Left colon (tissue), 2 donors: ENCODE data around the gene MGAT5. TPM values are rescaled to one million over a fixed set of nuclear protein-coding genes. Genes with fewer than 3 reads are reported as not detected.
A peak's percentile ranks its signal among the peaks of the same experiment; 100 is the strongest.

ENCODE experiments used
- ATAC-seq: fragments of 200-7000 bp; cut with Tn5 transposase; one replicate; pipeline ENCODE4 v1.9.1; 2020; ENCODE audit warnings: mild to moderate bottlenecking, moderate library complexity
- DNase-seq, 2 donors: peaks; one replicate each; pipeline ENCODE4 v3.0.0-alpha.2; 2020
- intact Hi-C, 2 donors: fragments of 100-400 bp; cut with DNase I in 1 of 2; cut with micrococcal nuclease in 1 of 2; formaldehyde crosslinking; loops; one replicate each; pipeline versions ENCODE4 v1.11.2 to v1.14.0; 2022; cut with DNase I, micrococcal nuclease
- total RNA-seq, 2 donors: library from RNA; stranded (reverse); fragmentation: NEBNext Ultra II Directional; extraction: Animal tissue kit (Norgen Biotek cat#: 25700); gene quantifications; one replicate each; pipeline ENCODE4 v1.2.1, GENCODE V29; 2021
- donor health status: DM: no; HTN: no; CAD: no.
- donor health status: DM: yes; HTN: yes; CAD: no.

MGAT5 gene
- total RNA-seq, 2 donors from 2014 or later = 62.1 to 93.6 TPM

GRCh38 chr2:134401081-134401497, 147.2 kb downstream of the MGAT5 start:
- intact Hi-C loops = no loop called here
- no peak for ATAC-seq
- DNase-seq = no peak

GRCh38 chr2:134401789-134402188, 147.9 kb downstream of the MGAT5 start:
- intact Hi-C loops = no loop called here
- DNase-seq (no peak), ATAC-seq (no peak)

- DNase-seq (no peak), ATAC-seq (no peak)
- intact Hi-C loops = no loop called here
Measured at GRCh38 chr2:134402410-134402809, 148.5 kb downstream of the MGAT5 start.

- DNase-seq (no peak), ATAC-seq (no peak)
- intact Hi-C loops = no loop called here
Measured at GRCh38 chr2:134405611-134406081, 151.8 kb downstream of the MGAT5 start.

GRCh38 chr2:134406311-134406710, 152.4 kb downstream of the MGAT5 start:
- DNase-seq (no peak), ATAC-seq (no peak)
- intact Hi-C loops = no loop called here

GRCh38 chr2:134406736-134407135, 152.9 kb downstream of the MGAT5 start:
- no peak for ATAC-seq
- intact Hi-C loops = no loop called here

GRCh38 chr2:134407154-134407890, 153.4 kb downstream of the MGAT5 start:
- ATAC-seq = no peak
- intact Hi-C loops = no loop called here
- no peak for DNase-seq

More at GRCh38 chr2:134406736-134407135, 152.9 kb downstream of the MGAT5 start:
- no peak for DNase-seq

GRCh38 chr2:134408386-134408785, 154.5 kb downstream of the MGAT5 start:
- intact Hi-C loops = no loop called here
- no peak for DNase-seq
- ATAC-seq = no peak

GRCh38 chr2:134408791-134409190, 154.9 kb downstream of the MGAT5 start:
- intact Hi-C loops = no loop called here
- ATAC-seq (no peak), DNase-seq (no peak)

GRCh38 chr2:134410006-134410405, 156.1 kb downstream of the MGAT5 start:
- intact Hi-C loops = loop anchor here in 1 of 2 donors (5.0 to 10.0 kb wide), 2 partner anchors 165 to 293 kb away; no protein-coding TSS in a partner anchor
- ATAC-seq (no peak), DNase-seq (no peak)

GRCh38 chr2:134410831-134411231, 157.0 kb downstream of the MGAT5 start:
- DNase-seq = no peak
- intact Hi-C loops = loop anchor here in 1 of 2 donors (5.0 to 10.0 kb wide), 2 partner anchors 166 to 294 kb away; no protein-coding TSS in a partner anchor
- ATAC-seq = peak; percentile 67

GRCh38 chr2:134411279-134411827, 157.5 kb downstream of the MGAT5 start:
- DNase-seq (no peak), ATAC-seq (no peak)
- intact Hi-C loops = loop anchor here in 1 of 2 donors (5.0 to 10.0 kb wide), 2 partner anchors 167 to 294 kb away; no protein-coding TSS in a partner anchor

GRCh38 chr2:134411828-134412638, 158.2 kb downstream of the MGAT5 start:
- ATAC-seq (peak; percentile 90), DNase-seq (peak; percentile 61 to 62)
- intact Hi-C loops = loop anchor here in 1 of 2 donors (5.0 to 10.0 kb wide), 2 partner anchors 167 to 295 kb away; no protein-coding TSS in a partner anchor

GRCh38 chr2:134412639-134412999, 158.7 kb downstream of the MGAT5 start:
- ATAC-seq = no peak
- intact Hi-C loops = loop anchor here in 1 of 2 donors (5.0 to 10.0 kb wide), 2 partner anchors 168 to 295 kb away; no protein-coding TSS in a partner anchor
- DNase-seq = no peak

GRCh38 chr2:134413430-134413829, 159.6 kb downstream of the MGAT5 start:
- DNase-seq (no peak), ATAC-seq (peak; percentile 75)
- intact Hi-C loops = loop anchor here in 1 of 2 donors (5.0 to 10.0 kb wide), 2 partner anchors 169 to 296 kb away; no protein-coding TSS in a partner anchor

GRCh38 chr2:134413912-134414311, 160.0 kb downstream of the MGAT5 start:
- no peak for ATAC-seq
- intact Hi-C loops = loop anchor here in 1 of 2 donors (5.0 to 10.0 kb wide), 2 partner anchors 169 to 297 kb away; no protein-coding TSS in a partner anchor

GRCh38 chr2:134416018-134416417, 162.1 kb downstream of the MGAT5 start:
- intact Hi-C loops = loop anchor here in 1 of 2 donors (10.0 kb wide), 1 partner anchor 171 kb away; no protein-coding TSS in a partner anchor

More at GRCh38 chr2:134413912-134414311, 160.0 kb downstream of the MGAT5 start:
- no peak for DNase-seq

GRCh38 chr2:134416637-134417036, 162.8 kb downstream of the MGAT5 start:
- DNase-seq = no peak
- intact Hi-C loops = loop anchor here in 1 of 2 donors (10.0 kb wide), 1 partner anchor 172 kb away; no protein-coding TSS in a partner anchor
- ATAC-seq = no peak

More at GRCh38 chr2:134416018-134416417, 162.1 kb downstream of the MGAT5 start:
- no peak for ATAC-seq
- no peak for DNase-seq
